Measurements from ENCODE around the gene AUP1. TPM values are rescaled to one million over a fixed set of nuclear protein-coding genes. Genes with fewer than 3 reads are reported as not detected.

AUP1 gene
- polyA plus RNA-seq, 1 donor from 2014 or later = 153 TPM

- no peaks in the 10 kb centered on the region for H4K20me1 ChIP-seq (ENCODE audit: insufficient read depth)
- H3F3A ChIP-seq (ENCODE audit: insufficient read depth, low read length, poor library complexity, severe bottlenecking) = peaks cover 3% of the 10 kb centered on the region
- H3K36me3 ChIP-seq (ENCODE audit: insufficient read depth, low read length) = peaks cover 7% of the 10 kb centered on the region
- peak overlapping the region; percentile 70 for H3K4me3 ChIP-seq (ENCODE audit: low read length)
- no peaks in the 10 kb centered on the region for H3K9me2 ChIP-seq (ENCODE audit: insufficient read depth, low read length)
- TF ChIP-seq REST (IDR thresholded peaks at IDR 0.05; ENCODE audit: borderline replicate concordance) (peak; percentile 76), SMC3 (conservative IDR thresholded peaks at IDR 0.05; ENCODE audit: poor library complexity) (no peak), EZH2 (IDR thresholded peaks at IDR 0.05; ENCODE audit: borderline replicate concordance, insufficient read depth, low read length, poor library complexity, severe bottlenecking) (no peak)
- H3K9me3 ChIP-seq (ENCODE audit: low read length) = no peaks in the 10 kb centered on the region
- H3K79me2 ChIP-seq (replicated peaks; ENCODE audit: insufficient read depth, low read length) = peaks cover 6% of the 10 kb centered on the region
- H3K27ac ChIP-seq (ENCODE audit: low read length) = peak overlapping the region; percentile 98
- H3K9ac ChIP-seq (ENCODE audit: low read length) = peak overlapping the region; percentile 92
- H2AFZ ChIP-seq (ENCODE audit: low read depth, low read length) = peak overlapping the region; percentile 88
- H3K4me2 ChIP-seq (ENCODE audit: low read length) = peak overlapping the region; percentile 57
- peaks cover 75% of the 10 kb centered on the region for H3K27me3 ChIP-seq (ENCODE audit: insufficient read depth, low read depth, low read length)
These were observed 21.5 kb downstream of the AUP1 start for GRCh38 chr2:74507926-74508520.

GRCh38 chr2:74507145-74507925 lies 22.2 kb downstream of the AUP1 start, which contains the start of gene PCGF1:
Gene PCGF1 (minus strand): TSS chr2:74507695. CDS start chr2:74507668, 27 bp downstream.
- peaks cover 76% of the 10 kb centered on the region for H3K27me3 ChIP-seq (ENCODE audit: insufficient read depth, low read depth, low read length)

More at GRCh38 chr2:74507145-74507925, 22.2 kb downstream of the AUP1 start, which contains the start of gene PCGF1:
- no peaks in the 10 kb centered on the region for H3K9me3 ChIP-seq (ENCODE audit: low read length)
- peak within 1 kb of the TSS; percentile 70 for H3K4me3 ChIP-seq (ENCODE audit: low read length)
- H3K9me2 ChIP-seq (ENCODE audit: insufficient read depth, low read length) = no peaks in the 10 kb centered on the region
- peaks cover 7% of the 10 kb centered on the region for H3K36me3 ChIP-seq (ENCODE audit: insufficient read depth, low read length)
- H3K9ac ChIP-seq (ENCODE audit: low read length) = peak within 1 kb of the TSS; percentile 92
- peaks cover 6% of the 10 kb centered on the region for H3K79me2 ChIP-seq (replicated peaks; ENCODE audit: insufficient read depth, low read length)
- peak within 1 kb of the TSS; percentile 98 for H3K27ac ChIP-seq (ENCODE audit: low read length)
- peak within 1 kb of the TSS; percentile 91 for H3K4me2 ChIP-seq (ENCODE audit: low read length)
- peak within 1 kb of the TSS; percentile 88 for H2AFZ ChIP-seq (ENCODE audit: low read depth, low read length)
- H4K20me1 ChIP-seq (ENCODE audit: insufficient read depth) = no peaks in the 10 kb centered on the region
- TF ChIP-seq MXI1 (conservative IDR thresholded peaks at IDR 0.05; ENCODE audit: poor library complexity, severe bottlenecking) (peak; percentile 75), EP300 (conservative IDR thresholded peaks at IDR 0.05; ENCODE audit: poor library complexity, severe bottlenecking) (peak; percentile 72), REST (IDR thresholded peaks at IDR 0.05; ENCODE audit: borderline replicate concordance) (peak; percentile 16), EZH2 (IDR thresholded peaks at IDR 0.05; ENCODE audit: borderline replicate concordance, insufficient read depth, low read length, poor library complexity, severe bottlenecking) (no peak), SMC3 (conservative IDR thresholded peaks at IDR 0.05; ENCODE audit: poor library complexity) (peak; percentile 72), RAD21 (conservative IDR thresholded peaks at IDR 0.05) (peak; percentile 59), POLR2AphosphoS5 (IDR thresholded peaks at IDR 0.05) (peak; percentile 92), TAF1 (IDR thresholded peaks at IDR 0.05; ENCODE audit: low read depth) (peak; percentile 91)
- TF ChIP-seq, protein P1, sequence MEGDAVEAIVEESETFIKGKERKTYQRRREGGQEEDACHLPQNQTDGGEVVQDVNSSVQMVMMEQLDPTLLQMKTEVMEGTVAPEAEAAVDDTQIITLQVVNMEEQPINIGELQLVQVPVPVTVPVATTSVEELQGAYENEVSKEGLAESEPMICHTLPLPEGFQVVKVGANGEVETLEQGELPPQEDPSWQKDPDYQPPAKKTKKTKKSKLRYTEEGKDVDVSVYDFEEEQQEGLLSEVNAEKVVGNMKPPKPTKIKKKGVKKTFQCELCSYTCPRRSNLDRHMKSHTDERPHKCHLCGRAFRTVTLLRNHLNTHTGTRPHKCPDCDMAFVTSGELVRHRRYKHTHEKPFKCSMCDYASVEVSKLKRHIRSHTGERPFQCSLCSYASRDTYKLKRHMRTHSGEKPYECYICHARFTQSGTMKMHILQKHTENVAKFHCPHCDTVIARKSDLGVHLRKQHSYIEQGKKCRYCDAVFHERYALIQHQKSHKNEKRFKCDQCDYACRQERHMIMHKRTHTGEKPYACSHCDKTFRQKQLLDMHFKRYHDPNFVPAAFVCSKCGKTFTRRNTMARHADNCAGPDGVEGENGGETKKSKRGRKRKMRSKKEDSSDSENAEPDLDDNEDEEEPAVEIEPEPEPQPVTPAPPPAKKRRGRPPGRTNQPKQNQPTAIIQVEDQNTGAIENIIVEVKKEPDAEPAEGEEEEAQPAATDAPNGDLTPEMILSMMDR (IDR thresholded peaks at IDR 0.05; ENCODE audit: poor library complexity, severe bottlenecking) = peak; percentile 75
- peaks cover 3% of the 10 kb centered on the region for H3F3A ChIP-seq (ENCODE audit: insufficient read depth, low read length, poor library complexity, severe bottlenecking)
